Measurements from ENCODE around the gene OCIAD1.
"Not testable (repeated sequence)": the region's sequence is repeated elsewhere in the genome, so short reads cannot be mapped to it uniquely, and the experiment has no call there.

Gene OCIAD1

DNA sequence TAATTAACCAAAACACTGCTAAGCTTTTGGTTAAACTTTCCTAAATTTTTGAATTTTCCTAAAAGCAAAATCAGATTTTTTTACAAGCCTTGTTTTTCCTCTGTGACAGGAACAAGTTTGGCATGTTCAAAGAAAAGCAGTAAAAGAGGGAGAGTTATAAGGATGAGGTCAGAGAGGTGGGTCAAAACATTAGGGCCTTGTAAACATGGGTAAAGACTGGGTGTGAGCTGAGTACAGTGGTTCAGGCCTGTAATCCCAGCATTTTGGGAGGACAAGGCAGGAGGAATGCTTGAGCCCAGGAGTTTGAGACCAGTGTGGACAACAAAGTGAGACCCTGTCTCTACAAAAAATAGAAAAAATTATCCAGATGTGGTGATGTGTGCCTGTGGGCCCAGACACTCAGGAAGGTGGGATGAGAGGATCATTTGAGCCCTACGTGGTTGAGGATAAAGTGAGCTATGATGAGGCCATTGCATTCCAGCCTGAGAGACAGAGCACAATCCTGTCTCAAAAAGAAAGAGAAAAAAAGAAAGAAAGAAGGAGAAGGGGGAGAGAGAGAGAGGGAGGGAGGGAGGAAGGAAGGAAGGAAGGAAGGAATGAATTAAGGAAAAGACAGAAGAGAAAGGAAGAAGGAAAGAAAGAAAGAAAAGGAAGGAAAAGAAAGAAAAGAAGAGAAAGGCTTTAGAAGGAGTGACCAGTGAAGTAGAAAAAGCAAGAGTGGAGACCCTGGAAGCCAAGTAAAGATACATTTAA, 33.8 kb upstream of the OCIAD1 start:
- no peaks in the 10 kb centered on the region for H3K4me1 ChIP-seq (ENCODE audit: control insufficient read depth, insufficient read depth, low read length, poor library complexity, severe bottlenecking)
- no peak overlapping the region for H3K4me3 ChIP-seq (ENCODE audit: insufficient read depth, low read depth, low read length, poor library complexity, severe bottlenecking)
- no peaks in the 10 kb centered on the region for H3K27me3 ChIP-seq (replicated peaks; ENCODE audit: control insufficient read depth, insufficient read depth, low read length, poor library complexity, severe bottlenecking)
- H3K27ac ChIP-seq (ENCODE audit: insufficient read depth, low read length, poor library complexity, severe bottlenecking): no peak overlapping the region
- H3K9me3 ChIP-seq (ENCODE audit: control insufficient read depth, low read length): no peaks in the 10 kb centered on the region
- no peak for DNase-seq
- no peaks in the 10 kb centered on the region for H3K36me3 ChIP-seq (ENCODE audit: control insufficient read depth, insufficient read depth, low read length)

DNA sequence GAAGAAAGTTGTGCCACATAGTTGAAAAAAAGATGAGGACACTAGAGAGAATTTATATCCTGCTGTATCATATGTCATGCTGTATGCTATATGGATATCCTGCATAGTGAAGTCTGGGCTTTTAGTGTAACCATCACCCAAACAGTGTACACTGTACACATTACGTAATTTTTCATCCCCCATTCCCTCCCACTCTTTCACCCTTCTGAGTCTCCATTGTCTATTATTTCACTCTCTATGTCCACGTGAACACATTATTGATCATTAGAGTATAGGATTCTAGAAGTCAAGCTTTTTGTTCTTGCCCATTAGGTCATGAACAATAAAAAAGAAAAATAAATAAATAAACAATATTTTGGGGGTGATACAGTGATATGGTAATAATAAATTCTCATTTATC, 32.8 kb upstream of the OCIAD1 start:
- no peaks in the 10 kb centered on the region for H3K9me3 ChIP-seq (ENCODE audit: control insufficient read depth, low read length)
- DNase-seq: no peak
- H3K27me3 ChIP-seq (replicated peaks; ENCODE audit: control insufficient read depth, insufficient read depth, low read length, poor library complexity, severe bottlenecking): no peaks in the 10 kb centered on the region
- no peak overlapping the region for H3K4me3 ChIP-seq (ENCODE audit: insufficient read depth, low read depth, low read length, poor library complexity, severe bottlenecking)
- H3K4me1 ChIP-seq (ENCODE audit: control insufficient read depth, insufficient read depth, low read length, poor library complexity, severe bottlenecking): no peaks in the 10 kb centered on the region
- H3K36me3 ChIP-seq (ENCODE audit: control insufficient read depth, insufficient read depth, low read length): no peaks in the 10 kb centered on the region
- H3K27ac ChIP-seq (ENCODE audit: insufficient read depth, low read length, poor library complexity, severe bottlenecking): no peak overlapping the region

DNA sequence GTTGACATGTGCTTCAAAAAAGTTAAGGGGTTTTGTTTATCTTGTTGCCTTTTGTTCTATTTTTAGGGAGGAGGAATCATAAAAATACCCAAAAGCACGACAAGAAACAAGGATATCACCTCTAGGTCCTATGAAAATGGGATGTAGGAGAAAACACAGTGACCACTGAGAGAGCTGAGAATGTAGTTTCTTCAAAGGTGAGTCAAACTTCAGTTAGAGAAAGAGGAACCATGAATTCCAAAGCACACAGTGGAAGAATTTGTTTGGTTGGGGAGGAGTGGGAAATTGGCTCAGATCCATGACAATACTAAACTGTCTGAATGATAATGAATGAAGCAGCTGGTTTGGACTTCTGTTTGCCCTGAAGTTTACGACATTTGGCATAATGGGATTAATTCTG, 31.7 kb upstream of the OCIAD1 start:
- no peak overlapping the region for H3K27ac ChIP-seq (ENCODE audit: insufficient read depth, low read length, poor library complexity, severe bottlenecking)
- H3K27me3 ChIP-seq (replicated peaks; ENCODE audit: control insufficient read depth, insufficient read depth, low read length, poor library complexity, severe bottlenecking): no peaks in the 10 kb centered on the region
- DNase-seq: no peak
- no peaks in the 10 kb centered on the region for H3K4me1 ChIP-seq (ENCODE audit: control insufficient read depth, insufficient read depth, low read length, poor library complexity, severe bottlenecking)
- H3K4me3 ChIP-seq (ENCODE audit: insufficient read depth, low read depth, low read length, poor library complexity, severe bottlenecking): no peak overlapping the region
- H3K36me3 ChIP-seq (ENCODE audit: control insufficient read depth, insufficient read depth, low read length): no peaks in the 10 kb centered on the region
- H3K9me3 ChIP-seq (ENCODE audit: control insufficient read depth, low read length): no peaks in the 10 kb centered on the region

DNA sequence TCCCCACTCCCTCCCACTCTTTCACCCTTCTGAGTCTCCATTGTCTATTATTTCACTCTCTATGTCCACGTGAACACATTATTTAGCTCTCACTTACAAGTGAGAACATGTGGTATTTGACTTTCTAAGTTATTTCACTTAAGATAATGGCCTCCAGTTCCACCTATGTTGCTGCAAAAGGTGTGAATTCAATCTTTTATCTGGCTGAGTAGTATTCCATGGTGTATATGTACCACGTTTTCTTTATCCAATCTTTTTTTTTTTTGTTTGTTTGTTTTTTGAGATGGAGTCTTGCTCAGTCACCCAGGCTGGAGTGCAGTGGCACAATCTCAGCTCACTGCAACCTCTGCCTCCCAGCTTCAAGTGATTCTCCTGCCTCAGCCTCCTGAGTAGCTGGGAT, 30.7 kb upstream of the OCIAD1 start:
- not testable (repeated sequence) for H3K4me3 ChIP-seq (ENCODE audit: insufficient read depth, low read depth, low read length, poor library complexity, severe bottlenecking); H3K4me1 ChIP-seq (ENCODE audit: control insufficient read depth, insufficient read depth, low read length, poor library complexity, severe bottlenecking); H3K27me3 ChIP-seq (replicated peaks; ENCODE audit: control insufficient read depth, insufficient read depth, low read length, poor library complexity, severe bottlenecking); H3K27ac ChIP-seq (ENCODE audit: insufficient read depth, low read length, poor library complexity, severe bottlenecking); H3K36me3 ChIP-seq (ENCODE audit: control insufficient read depth, insufficient read depth, low read length); DNase-seq; H3K9me3 ChIP-seq (ENCODE audit: control insufficient read depth, low read length)

DNA sequence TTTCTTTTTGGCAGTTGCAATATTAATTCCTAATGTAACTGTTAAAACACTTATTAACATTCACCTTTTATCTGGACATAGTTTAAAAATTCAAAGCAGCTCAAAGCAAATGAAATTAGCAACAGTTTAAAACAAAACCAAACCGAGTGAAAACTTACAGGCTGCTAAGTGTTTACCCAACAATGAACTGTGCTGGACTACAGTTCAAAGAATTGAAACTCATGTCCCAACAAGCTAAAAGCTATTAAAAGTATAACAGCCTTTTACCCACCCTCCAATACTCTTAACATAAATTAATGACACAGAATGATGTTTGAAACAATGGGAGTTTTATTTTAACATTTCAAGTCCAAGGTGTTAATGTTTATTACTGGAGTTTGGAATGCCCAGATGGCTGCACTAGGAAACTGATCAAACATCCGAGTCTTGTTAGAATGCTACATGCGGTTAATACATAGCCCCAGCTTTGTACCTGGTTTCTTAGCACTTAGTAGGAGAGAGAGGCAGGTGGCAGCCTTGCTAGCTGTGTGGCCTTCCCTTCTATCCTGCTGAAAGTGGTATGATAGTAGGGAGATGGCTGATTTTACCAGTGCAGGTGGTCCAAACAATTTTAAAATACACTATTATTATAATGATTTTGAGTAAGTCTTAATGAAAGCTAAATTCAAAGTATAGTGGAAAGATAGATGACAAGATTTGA, 29.7 kb upstream of the OCIAD1 start:
- no peak overlapping the region for H3K4me3 ChIP-seq (ENCODE audit: insufficient read depth, low read depth, low read length, poor library complexity, severe bottlenecking)
- no peak overlapping the region for H3K27ac ChIP-seq (ENCODE audit: insufficient read depth, low read length, poor library complexity, severe bottlenecking)

DNA sequence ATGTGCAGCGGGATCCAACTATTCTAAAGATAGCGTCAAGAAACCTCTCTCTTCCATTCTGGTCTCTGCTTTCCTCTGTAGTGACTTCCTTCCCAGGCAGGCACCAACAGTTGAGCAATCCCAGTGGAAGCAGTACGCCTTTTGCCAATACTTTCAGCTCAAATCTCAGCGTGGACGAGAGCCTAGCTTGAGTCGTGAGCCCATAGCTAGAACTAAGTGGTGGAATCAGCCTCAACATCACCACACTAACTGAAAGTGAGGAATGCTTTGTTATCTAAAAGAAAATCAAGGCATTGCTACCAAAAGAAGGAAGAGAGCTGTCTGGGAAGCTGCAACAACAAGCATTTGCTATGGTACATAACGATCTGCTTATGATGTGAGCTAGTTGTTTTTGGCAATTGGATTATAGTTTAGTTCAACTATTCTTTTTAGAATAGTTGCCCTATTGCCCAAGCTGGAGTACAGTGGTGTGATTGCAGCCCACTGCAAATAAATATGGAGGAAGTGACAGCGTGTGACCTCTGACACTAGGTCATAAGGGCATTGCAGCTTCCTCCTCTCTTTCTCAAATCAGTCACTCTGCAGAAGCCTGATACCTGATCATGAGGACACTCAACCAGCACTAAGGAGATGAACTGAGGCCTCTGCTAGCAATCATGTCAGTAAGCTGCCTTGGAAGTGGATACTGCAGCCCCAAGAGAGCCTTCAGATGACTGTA, 26.1 kb upstream of the OCIAD1 start:
- Histone ChIP-seq H3K27ac (ENCODE audit: insufficient read depth, low read length, poor library complexity, severe bottlenecking) (no peak overlapping the region), H3K27me3 (replicated peaks; ENCODE audit: control insufficient read depth, insufficient read depth, low read length, poor library complexity, severe bottlenecking) (no peaks in the 10 kb centered on the region), H3K36me3 (ENCODE audit: control insufficient read depth, insufficient read depth, low read length) (no peaks in the 10 kb centered on the region), H3K4me1 (ENCODE audit: control insufficient read depth, insufficient read depth, low read length, poor library complexity, severe bottlenecking) (no peaks in the 10 kb centered on the region), H3K9me3 (ENCODE audit: control insufficient read depth, low read length) (no peaks in the 10 kb centered on the region), H3K4me3 (ENCODE audit: insufficient read depth, low read depth, low read length, poor library complexity, severe bottlenecking) (no peak overlapping the region)
- no peak for DNase-seq

More for the DNA sequence above, 29.7 kb upstream of the OCIAD1 start:
- no peaks in the 10 kb centered on the region for H3K9me3 ChIP-seq (ENCODE audit: control insufficient read depth, low read length)
- H3K27me3 ChIP-seq (replicated peaks; ENCODE audit: control insufficient read depth, insufficient read depth, low read length, poor library complexity, severe bottlenecking): no peaks in the 10 kb centered on the region
- no peaks in the 10 kb centered on the region for H3K4me1 ChIP-seq (ENCODE audit: control insufficient read depth, insufficient read depth, low read length, poor library complexity, severe bottlenecking)
- no peak for DNase-seq
- H3K36me3 ChIP-seq (ENCODE audit: control insufficient read depth, insufficient read depth, low read length): no peaks in the 10 kb centered on the region

DNA sequence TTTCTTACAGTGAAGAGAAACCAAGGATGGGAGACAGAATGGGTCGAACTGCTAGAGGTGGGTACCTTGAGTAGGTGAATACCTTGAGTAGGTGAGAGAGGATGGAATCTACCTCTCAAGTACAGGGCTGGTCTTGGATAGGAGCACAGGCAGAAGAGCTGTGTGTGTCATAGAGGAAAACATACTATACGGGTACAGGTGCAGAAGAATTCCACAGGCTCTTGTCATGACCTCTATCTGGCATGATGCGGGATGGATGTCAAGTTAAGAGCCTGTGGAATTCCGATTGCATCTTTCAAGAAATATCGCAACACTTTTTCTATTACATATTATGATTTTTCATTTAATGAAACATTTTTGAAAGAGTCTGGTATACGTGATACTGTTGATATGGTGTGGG, 18.0 kb upstream of the OCIAD1 start:
- H3K4me1 ChIP-seq (ENCODE audit: control insufficient read depth, insufficient read depth, low read length, poor library complexity, severe bottlenecking): no peaks in the 10 kb centered on the region
- no peak for DNase-seq
- H3K36me3 ChIP-seq (ENCODE audit: control insufficient read depth, insufficient read depth, low read length): no peaks in the 10 kb centered on the region

DNA sequence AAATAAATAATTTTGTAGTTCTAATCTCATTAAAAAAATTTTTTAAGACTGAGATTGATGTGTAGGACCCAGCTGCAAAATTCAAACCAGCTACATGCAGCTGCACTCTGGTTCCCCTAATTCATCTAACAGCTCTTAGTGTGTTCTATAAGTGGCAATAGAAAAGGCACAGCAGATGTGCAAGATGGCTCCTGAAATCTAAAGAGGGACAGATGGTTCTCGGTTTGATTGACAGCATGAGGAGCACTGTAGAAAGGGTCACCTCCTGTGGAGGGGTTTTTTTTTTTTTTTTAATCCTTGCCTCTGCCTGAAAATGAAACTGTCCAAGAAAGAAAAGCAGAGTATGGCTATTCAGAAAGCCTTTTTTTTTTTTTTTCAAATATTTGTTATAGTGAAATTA, 16.9 kb upstream of the OCIAD1 start:
- Histone ChIP-seq H3K9me3 (ENCODE audit: control insufficient read depth, low read length) (no peaks in the 10 kb centered on the region), H3K4me3 (ENCODE audit: insufficient read depth, low read depth, low read length, poor library complexity, severe bottlenecking) (no peak overlapping the region), H3K4me1 (ENCODE audit: control insufficient read depth, insufficient read depth, low read length, poor library complexity, severe bottlenecking) (no peaks in the 10 kb centered on the region), H3K27ac (ENCODE audit: insufficient read depth, low read length, poor library complexity, severe bottlenecking) (no peak overlapping the region), H3K27me3 (replicated peaks; ENCODE audit: control insufficient read depth, insufficient read depth, low read length, poor library complexity, severe bottlenecking) (no peaks in the 10 kb centered on the region), H3K36me3 (ENCODE audit: control insufficient read depth, insufficient read depth, low read length) (no peaks in the 10 kb centered on the region)
- no peak for DNase-seq

More for the DNA sequence above, 18.0 kb upstream of the OCIAD1 start:
- H3K27ac ChIP-seq (ENCODE audit: insufficient read depth, low read length, poor library complexity, severe bottlenecking): no peak overlapping the region
- H3K27me3 ChIP-seq (replicated peaks; ENCODE audit: control insufficient read depth, insufficient read depth, low read length, poor library complexity, severe bottlenecking): no peaks in the 10 kb centered on the region
- no peak overlapping the region for H3K4me3 ChIP-seq (ENCODE audit: insufficient read depth, low read depth, low read length, poor library complexity, severe bottlenecking)
- no peaks in the 10 kb centered on the region for H3K9me3 ChIP-seq (ENCODE audit: control insufficient read depth, low read length)

DNA sequence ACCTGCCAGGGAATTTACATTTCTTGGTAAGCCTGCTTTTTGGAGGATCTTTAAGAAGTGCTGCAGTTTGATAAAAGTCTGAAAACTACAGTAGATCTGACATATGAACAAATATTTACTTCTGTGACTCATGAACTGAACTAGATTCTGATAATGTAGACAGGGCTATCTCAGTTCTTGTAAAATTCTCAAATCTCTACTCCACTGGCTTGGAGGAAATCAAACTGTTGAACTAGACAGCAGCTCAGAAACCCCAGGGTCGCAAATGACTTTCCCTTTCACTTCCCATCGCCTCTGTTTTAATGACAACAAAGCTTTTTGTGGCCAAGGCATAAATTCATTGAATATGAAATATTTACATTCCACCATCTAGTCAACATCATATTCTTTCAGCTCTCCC, 15.4 kb upstream of the OCIAD1 start:
- Histone ChIP-seq H3K4me3 (ENCODE audit: insufficient read depth, low read depth, low read length, poor library complexity, severe bottlenecking) (no peak overlapping the region), H3K36me3 (ENCODE audit: control insufficient read depth, insufficient read depth, low read length) (no peaks in the 10 kb centered on the region), H3K27ac (ENCODE audit: insufficient read depth, low read length, poor library complexity, severe bottlenecking) (no peak overlapping the region), H3K4me1 (ENCODE audit: control insufficient read depth, insufficient read depth, low read length, poor library complexity, severe bottlenecking) (no peaks in the 10 kb centered on the region), H3K9me3 (ENCODE audit: control insufficient read depth, low read length) (no peaks in the 10 kb centered on the region), H3K27me3 (replicated peaks; ENCODE audit: control insufficient read depth, insufficient read depth, low read length, poor library complexity, severe bottlenecking) (no peaks in the 10 kb centered on the region)
- no peak for DNase-seq

DNA sequence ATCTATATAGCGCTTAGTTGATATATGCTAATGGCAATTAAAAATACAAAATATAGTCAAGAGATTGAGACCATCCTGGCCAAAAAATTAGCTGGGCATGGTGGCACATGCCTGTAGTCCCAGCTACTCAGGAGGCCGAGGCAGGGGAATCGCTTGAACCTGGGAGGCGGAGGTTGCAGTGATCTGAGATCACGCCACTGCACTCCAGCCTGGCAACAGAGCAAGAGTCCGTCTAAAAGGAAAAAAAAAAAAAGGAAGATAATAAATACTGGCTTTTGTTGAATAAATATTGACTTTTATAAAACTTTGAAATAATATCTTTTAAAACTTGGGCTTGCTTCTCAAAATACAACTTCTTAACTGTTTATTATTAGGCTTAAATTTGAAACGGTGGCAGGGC, 14.6 kb upstream of the OCIAD1 start:
- DNase-seq; H3K27ac ChIP-seq (ENCODE audit: insufficient read depth, low read length, poor library complexity, severe bottlenecking); H3K36me3 ChIP-seq (ENCODE audit: control insufficient read depth, insufficient read depth, low read length); H3K27me3 ChIP-seq (replicated peaks; ENCODE audit: control insufficient read depth, insufficient read depth, low read length, poor library complexity, severe bottlenecking); H3K9me3 ChIP-seq (ENCODE audit: control insufficient read depth, low read length); H3K4me1 ChIP-seq (ENCODE audit: control insufficient read depth, insufficient read depth, low read length, poor library complexity, severe bottlenecking); H3K4me3 ChIP-seq (ENCODE audit: insufficient read depth, low read depth, low read length, poor library complexity, severe bottlenecking): not testable (repeated sequence)
